DOHH2 (cell line): ENCODE measurements around the gene PRKCH.

Experiments
- EZH2phosphoT487 ChIP-seq: fragments of 200-600 bp; sonication (generic); IDR thresholded peaks from 2 replicates; pipeline ENCODE4 v1.6.1; 2017; ENCODE audit warnings: borderline replicate concordance, mild to moderate bottlenecking, antibody characterized with exemption, low read length, moderate library complexity, mixed read lengths
- TF ChIP-seq, protein P1 (sequence below): fragments of 200-600 bp; sonication (generic); IDR thresholded peaks from one replicate; pipeline ENCODE4 v1.5.1; 2014; ENCODE audit warnings: antibody characterized with exemption, mild to moderate bottlenecking, low read depth, low read length; ENCODE audit not compliant: poor library complexity, severe bottlenecking

DNA sequence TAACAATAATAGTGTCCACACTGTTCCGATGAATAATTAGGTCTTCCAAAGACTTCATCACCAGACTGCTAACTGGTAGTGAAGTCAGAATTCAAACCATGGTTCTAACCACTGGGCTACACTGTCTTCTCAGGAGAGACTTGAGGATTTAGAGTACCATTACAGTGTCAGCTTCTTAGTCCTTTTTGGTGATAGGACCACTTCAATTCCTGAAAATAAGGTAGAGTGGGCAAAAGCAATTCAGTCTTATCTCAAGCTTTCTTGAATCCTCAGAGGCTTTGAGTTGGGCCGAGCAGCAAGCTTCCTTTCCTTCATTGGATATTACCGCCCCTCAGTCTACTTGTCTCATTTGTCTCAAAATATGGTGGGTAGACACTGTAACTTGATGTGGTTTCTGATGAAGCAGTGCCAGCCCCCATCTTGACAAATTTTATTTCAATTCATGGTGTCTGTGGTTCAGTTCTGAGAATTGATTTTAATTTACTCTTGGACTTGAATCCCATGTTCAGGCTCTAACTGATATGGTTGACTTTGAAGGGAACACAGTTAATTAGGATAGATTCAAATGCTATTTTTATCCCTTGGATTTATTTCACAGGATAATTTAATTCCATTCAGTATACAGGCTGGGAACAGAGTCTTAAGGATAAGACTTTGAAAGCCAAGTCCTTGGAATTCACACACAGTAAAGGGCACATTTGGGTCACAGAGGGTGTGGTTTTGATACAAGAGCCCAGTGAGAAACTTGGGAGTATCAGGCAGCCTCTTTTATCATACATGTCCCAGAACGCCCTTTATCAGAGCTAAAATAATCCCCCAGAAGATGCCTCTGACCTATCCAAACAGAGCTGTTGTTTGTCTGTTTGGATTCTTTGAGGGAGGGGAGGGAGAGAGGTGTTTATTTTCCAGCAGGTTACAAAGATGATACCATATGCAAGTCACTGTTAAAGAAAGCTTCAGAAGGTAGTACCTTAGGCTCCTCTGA, 167.3 kb downstream of the PRKCH start:
- TF ChIP-seq, protein P1, sequence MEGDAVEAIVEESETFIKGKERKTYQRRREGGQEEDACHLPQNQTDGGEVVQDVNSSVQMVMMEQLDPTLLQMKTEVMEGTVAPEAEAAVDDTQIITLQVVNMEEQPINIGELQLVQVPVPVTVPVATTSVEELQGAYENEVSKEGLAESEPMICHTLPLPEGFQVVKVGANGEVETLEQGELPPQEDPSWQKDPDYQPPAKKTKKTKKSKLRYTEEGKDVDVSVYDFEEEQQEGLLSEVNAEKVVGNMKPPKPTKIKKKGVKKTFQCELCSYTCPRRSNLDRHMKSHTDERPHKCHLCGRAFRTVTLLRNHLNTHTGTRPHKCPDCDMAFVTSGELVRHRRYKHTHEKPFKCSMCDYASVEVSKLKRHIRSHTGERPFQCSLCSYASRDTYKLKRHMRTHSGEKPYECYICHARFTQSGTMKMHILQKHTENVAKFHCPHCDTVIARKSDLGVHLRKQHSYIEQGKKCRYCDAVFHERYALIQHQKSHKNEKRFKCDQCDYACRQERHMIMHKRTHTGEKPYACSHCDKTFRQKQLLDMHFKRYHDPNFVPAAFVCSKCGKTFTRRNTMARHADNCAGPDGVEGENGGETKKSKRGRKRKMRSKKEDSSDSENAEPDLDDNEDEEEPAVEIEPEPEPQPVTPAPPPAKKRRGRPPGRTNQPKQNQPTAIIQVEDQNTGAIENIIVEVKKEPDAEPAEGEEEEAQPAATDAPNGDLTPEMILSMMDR: no peak
- no peak for TF ChIP-seq EZH2phosphoT487
